T-helper 17 cell (primary cell): ENCODE data around the gene ANP32E. TPM values are rescaled to one million over a fixed set of nuclear protein-coding genes. Genes with fewer than 3 reads are reported as not detected.
A peak's percentile ranks its signal among the peaks of the same experiment; 100 is the strongest.
"Not testable (repeated sequence)": the region's sequence is repeated elsewhere in the genome, so short reads cannot be mapped to it uniquely, and the experiment has no call there.

Experiments
- ATAC-seq: fragments of 150-1000 bp; cut with Tn5 transposase; 2 replicates; pipeline ENCODE4 v1.10.0; 2021; ENCODE audit warnings: mild to moderate bottlenecking, moderate library complexity
- DNase-seq, 3 donors: peaks; one replicate each; pipeline versions ENCODE4 v3.0.0 to v3.0.0-alpha.2; 2020 to 2021
- H3K9me3 ChIP-seq: one replicate; pipeline ENCODE4 v1.7.0; 2013; ENCODE audit warnings: low read length, mild to moderate bottlenecking; ENCODE audit not compliant: control insufficient read depth, poor library complexity, severe bottlenecking
- H3K27ac Mint-ChIP-seq: one replicate; pipeline ENCODE4 v1.8.0; 2022; ENCODE audit warnings: mild to moderate bottlenecking, moderate library complexity, mixed read lengths
- H3K27me3 Mint-ChIP-seq: one replicate; pipeline ENCODE4 v1.8.0; 2022; ENCODE audit warnings: mixed read lengths
- H3K36me3 Mint-ChIP-seq: one replicate; pipeline ENCODE4 v1.8.0; 2022; ENCODE audit warnings: low read depth, mixed read lengths
- H3K4me1 Mint-ChIP-seq: one replicate; pipeline ENCODE4 v1.8.0; 2022; ENCODE audit warnings: mild to moderate bottlenecking, mixed read lengths
- H3K4me3 Mint-ChIP-seq: one replicate; pipeline ENCODE4 v1.8.0; 2022; ENCODE audit warnings: mild to moderate bottlenecking, moderate library complexity, mixed read lengths
- total RNA-seq, 4 donors: library from RNA in 2 of 4; stranded (reverse) in 2 of 4; gene quantifications; one replicate each; pipeline ENCODE4 v1.2.3 and lab custom pipeline; 2022 to 2026

ANP32E gene
- total RNA-seq, 2 donors from 2014 or later, result 45.4 to 50.2 TPM

GRCh38 chr1:150186438-150186788 is 49.5 kb downstream of the ANP32E start:
- H3K27me3 Mint-ChIP-seq, ATAC-seq, H3K27ac Mint-ChIP-seq, H3K36me3 Mint-ChIP-seq, H3K4me1 Mint-ChIP-seq, DNase-seq, H3K4me3 Mint-ChIP-seq, H3K9me3 ChIP-seq: not testable (repeated sequence)

GRCh38 chr1:150185481-150185880 is 50.4 kb downstream of the ANP32E start:
- no peaks in the 10 kb centered on the region for H3K9me3 ChIP-seq
- Mint-ChIP-seq H3K36me3 (no peaks in the 10 kb centered on the region), H3K27ac (no peak overlapping the region), H3K27me3 (peaks cover 5% of the 10 kb centered on the region), H3K4me3 (no peak overlapping the region), H3K4me1 (peaks cover 8% of the 10 kb centered on the region)
- ATAC-seq (no peak), DNase-seq (no peak)

- no peak for ATAC-seq
- H3K27me3 Mint-ChIP-seq, result no peaks in the 10 kb centered on the region
Observed at GRCh38 chr1:150183061-150183460, 52.9 kb downstream of the ANP32E start.

GRCh38 chr1:150182247-150182646 is 53.7 kb downstream of the ANP32E start:
- H3K9me3 ChIP-seq, result no peaks in the 10 kb centered on the region
- H3K4me1 Mint-ChIP-seq, result peaks cover 5% of the 10 kb centered on the region
- H3K36me3 Mint-ChIP-seq, result no peaks in the 10 kb centered on the region
- DNase-seq (no peak), ATAC-seq (no peak)
- no peak overlapping the region for H3K4me3 Mint-ChIP-seq
- no peak overlapping the region for H3K27ac Mint-ChIP-seq
- H3K27me3 Mint-ChIP-seq, result no peaks in the 10 kb centered on the region

More at GRCh38 chr1:150183061-150183460, 52.9 kb downstream of the ANP32E start:
- no peak for DNase-seq
- Mint-ChIP-seq H3K4me1 (peaks cover 8% of the 10 kb centered on the region), H3K4me3 (no peak overlapping the region), H3K36me3 (no peaks in the 10 kb centered on the region), H3K27ac (no peak overlapping the region)
- no peaks in the 10 kb centered on the region for H3K9me3 ChIP-seq

GRCh38 chr1:150180474-150180873 is 55.4 kb downstream of the ANP32E start:
- DNase-seq (no peak), ATAC-seq (no peak)
- no peak overlapping the region for H3K27ac Mint-ChIP-seq
- H3K27me3 Mint-ChIP-seq, result no peaks in the 10 kb centered on the region
- H3K4me1 Mint-ChIP-seq, result peaks cover 4% of the 10 kb centered on the region
- H3K4me3 Mint-ChIP-seq, result no peak overlapping the region
- H3K9me3 ChIP-seq, result no peaks in the 10 kb centered on the region
- no peaks in the 10 kb centered on the region for H3K36me3 Mint-ChIP-seq

GRCh38 chr1:150179867-150180266 is 56.0 kb downstream of the ANP32E start:
- Mint-ChIP-seq H3K27me3 (no peaks in the 10 kb centered on the region), H3K36me3 (no peaks in the 10 kb centered on the region), H3K4me3 (no peak overlapping the region), H3K4me1 (peaks cover 4% of the 10 kb centered on the region), H3K27ac (no peak overlapping the region)
- DNase-seq (no peak), ATAC-seq (no peak)
- H3K9me3 ChIP-seq, result no peaks in the 10 kb centered on the region

- H3K36me3 Mint-ChIP-seq, result no peaks in the 10 kb centered on the region
- H3K27ac Mint-ChIP-seq, result no peak overlapping the region
- H3K27me3 Mint-ChIP-seq, result no peaks in the 10 kb centered on the region
- no peak overlapping the region for H3K4me3 Mint-ChIP-seq
- DNase-seq, result no peak
- no peak for ATAC-seq
- H3K4me1 Mint-ChIP-seq, result peaks cover 4% of the 10 kb centered on the region
- H3K9me3 ChIP-seq, result no peaks in the 10 kb centered on the region
Observed at GRCh38 chr1:150178548-150178947, 57.4 kb downstream of the ANP32E start.

GRCh38 chr1:150176593-150176992 is 59.3 kb downstream of the ANP32E start:
- Mint-ChIP-seq H3K27ac (no peak overlapping the region), H3K36me3 (peaks cover 4% of the 10 kb centered on the region), H3K4me3 (no peak overlapping the region)

GRCh38 chr1:150173141-150173585 is 62.7 kb downstream of the ANP32E start:
- H3K27ac Mint-ChIP-seq, result no peak overlapping the region
- peaks cover 8% of the 10 kb centered on the region for H3K36me3 Mint-ChIP-seq
- no peaks in the 10 kb centered on the region for H3K9me3 ChIP-seq
- H3K4me3 Mint-ChIP-seq, result no peak overlapping the region
- H3K4me1 Mint-ChIP-seq, result peaks cover 4% of the 10 kb centered on the region
- H3K27me3 Mint-ChIP-seq, result no peaks in the 10 kb centered on the region
- ATAC-seq (no peak), DNase-seq (no peak)

More at GRCh38 chr1:150176593-150176992, 59.3 kb downstream of the ANP32E start:
- no peak for ATAC-seq
- H3K4me1 Mint-ChIP-seq, result peaks cover 3% of the 10 kb centered on the region
- no peak for DNase-seq
- H3K27me3 Mint-ChIP-seq, result no peaks in the 10 kb centered on the region
- H3K9me3 ChIP-seq, result no peaks in the 10 kb centered on the region

GRCh38 chr1:150171801-150172200 is 64.1 kb downstream of the ANP32E start:
- Mint-ChIP-seq H3K36me3 (peaks cover 8% of the 10 kb centered on the region), H3K27ac (no peak overlapping the region), H3K27me3 (no peaks in the 10 kb centered on the region), H3K4me1 (peaks cover 4% of the 10 kb centered on the region), H3K4me3 (no peak overlapping the region)
- DNase-seq (no peak), ATAC-seq (no peak)
- H3K9me3 ChIP-seq, result no peaks in the 10 kb centered on the region

- Mint-ChIP-seq H3K4me3 (no peak overlapping the region), H3K27ac (no peak overlapping the region), H3K27me3 (no peaks in the 10 kb centered on the region), H3K4me1 (peaks cover 11% of the 10 kb centered on the region), H3K36me3 (peaks cover 8% of the 10 kb centered on the region)
- peak; percentile 68 for ATAC-seq
- DNase-seq, result peak; percentile 25 to 43 (median 29)
- H3K9me3 ChIP-seq, result no peaks in the 10 kb centered on the region
Observed at GRCh38 chr1:150168960-150169601, 66.8 kb downstream of the ANP32E start.

Other genes starting within 250 kb of the ANP32E start
- gene OTUD7B, start 225.4 kb downstream of the ANP32E start, total RNA-seq, result 10 to 100 TPM in 1 of 2 donors, 1 to 10 TPM in 1; 5.9 to 10.5 TPM
- 10 to 100 TPM; 17.5 to 18.4 TPM for gene VPS45, start 168.3 kb downstream of the ANP32E start, total RNA-seq
- 100 to 1,000 TPM in 1 of 2 donors, 10 to 100 TPM in 1; 71.4 to 124 TPM for gene PLEKHO1, start 86.2 kb downstream of the ANP32E start, total RNA-seq
- gene CA14, start 21.7 kb upstream of the ANP32E start, total RNA-seq, result not detected
- 100 to 1,000 TPM; 118 TPM for gene APH1A, start 32.9 kb upstream of the ANP32E start, total RNA-seq
- 1 to 10 TPM; 4.6 to 6.6 TPM for gene C1orf54, start 36.7 kb upstream of the ANP32E start, total RNA-seq
- gene CIART, start 46.4 kb upstream of the ANP32E start, total RNA-seq, result 1 to 10 TPM; 3.6 to 4.5 TPM
- 10 to 100 TPM; 48.5 to 49.2 TPM for gene MRPS21, start 57.7 kb upstream of the ANP32E start, total RNA-seq
- gene PRPF3, start 85.4 kb upstream of the ANP32E start, total RNA-seq, result 100 to 1,000 TPM; 108 to 111 TPM
- gene RPRD2, start 128.0 kb upstream of the ANP32E start, total RNA-seq, result 10 to 100 TPM; 36.2 to 38.7 TPM